IPS DF 6.9 (cell line): ENCODE data around the gene PHPT1.
A peak's percentile ranks its signal among the peaks of the same experiment; 100 is the strongest.
"Not testable (repeated sequence)": the region's sequence is repeated elsewhere in the genome, so short reads cannot be mapped to it uniquely, and the experiment has no call there.

Source experiments
- DNase-seq: peaks from one replicate; pipeline ENCODE4 v3.0.0-alpha.2; 2013; ENCODE audit warnings: low read depth, low spot score
- H3K27ac ChIP-seq: one replicate; pipeline ENCODE4 v1.5.1; 2013; ENCODE audit warnings: low read length, control low read depth
- H3K27me3 ChIP-seq: 2 replicates; pipeline ENCODE4 v1.6.1; 2013; ENCODE audit warnings: mild to moderate bottlenecking, low read length; ENCODE audit not compliant: control insufficient read depth, insufficient read depth
- H3K36me3 ChIP-seq: 2 replicates; pipeline ENCODE4 v1.6.1; 2013; ENCODE audit warnings: low read length; ENCODE audit not compliant: control insufficient read depth, insufficient read depth
- H3K4me1 ChIP-seq: 2 replicates; pipeline ENCODE4 v1.6.1; 2013; ENCODE audit warnings: low read length; ENCODE audit not compliant: control insufficient read depth, insufficient read depth
- H3K4me3 ChIP-seq: 2 replicates; pipeline ENCODE4 v1.5.1; 2013; ENCODE audit warnings: mild to moderate bottlenecking, low read length
- H3K9me3 ChIP-seq: 2 replicates; pipeline ENCODE4 v1.6.1; 2013; ENCODE audit warnings: low read length, inconsistent platforms; ENCODE audit not compliant: control insufficient read depth, insufficient read depth
- WGBS: extraction: QIAGEN DNeasy Blood & Tissue Kit; methylation state at CpG from one replicate; pipeline ENCODE4 v1.1.7; 2013; ENCODE audit warnings: mixed read lengths, missing lambda C conversion rate; ENCODE audit not compliant: insufficient read length, insufficient coverage; 5-methylcytosine and 5-hydroxymethylcytosine counted together

The PHPT1 gene

DNA sequence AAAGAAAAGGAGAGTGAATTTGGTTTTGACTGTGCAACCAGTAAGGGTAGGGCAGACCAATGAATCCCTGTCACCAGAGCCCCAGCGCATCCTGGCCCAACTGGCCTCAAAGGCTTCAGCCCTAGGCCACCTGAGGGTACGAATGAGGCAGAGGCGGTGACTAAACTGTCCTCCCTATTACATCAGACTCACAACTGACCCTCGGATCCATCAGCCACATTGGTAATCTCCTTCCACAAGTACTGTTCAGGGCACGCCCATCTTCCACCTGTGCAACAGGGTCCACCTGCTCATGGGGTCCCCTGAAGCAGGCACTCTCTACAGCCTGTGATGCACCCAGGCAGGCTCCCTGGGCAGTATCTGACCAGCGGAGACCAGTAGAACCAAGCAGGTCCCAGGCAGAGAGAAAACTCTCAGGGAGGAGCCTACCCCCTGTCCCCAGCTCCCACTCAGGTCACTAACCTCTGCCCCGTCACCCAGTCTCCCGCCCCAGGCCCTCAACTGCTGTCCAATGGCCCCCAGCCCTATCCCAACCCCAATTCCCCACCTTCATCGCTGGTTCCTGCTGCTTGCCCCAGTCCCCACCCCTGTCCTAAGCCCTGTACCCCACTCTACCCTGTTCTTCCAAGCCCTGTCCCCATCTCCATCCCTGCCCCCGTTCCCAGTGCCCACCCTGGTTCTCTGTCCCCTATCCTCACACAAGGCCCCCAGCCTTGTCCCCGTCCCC lies 16.0 kb downstream of the PHPT1 start:
- no peak for DNase-seq
- H3K4me3 ChIP-seq: peak overlapping the region; percentile 74; the same call in 1 of the 2 replicates
- H3K9me3 ChIP-seq: no peaks in the 10 kb centered on the region
- peaks cover 2% of the 10 kb centered on the region for H3K4me1 ChIP-seq
- no peak overlapping the region for H3K27ac ChIP-seq
- H3K27me3 ChIP-seq: no peaks in the 10 kb centered on the region
- peaks cover 31% of the 10 kb centered on the region for H3K36me3 ChIP-seq
- WGBS: no CpG with 5 or more reads among the region's 11 CpGs

DNA sequence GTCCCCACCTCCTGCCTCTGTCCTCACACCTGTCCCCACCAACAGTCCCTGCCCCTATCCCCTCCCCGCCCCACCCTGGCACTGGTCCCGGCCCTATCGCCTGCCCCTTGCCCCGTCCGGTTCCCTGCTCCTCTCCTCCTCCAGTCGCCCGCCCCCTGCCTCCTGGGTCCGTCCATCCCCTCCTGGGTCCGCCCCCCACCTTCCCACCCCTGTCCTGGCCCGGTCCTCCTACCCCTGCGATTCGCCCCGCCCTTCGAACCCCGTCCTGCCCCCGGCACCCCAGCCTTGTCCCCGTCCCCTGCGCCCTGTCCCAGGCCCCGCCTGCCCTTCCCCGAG lies 16.5 kb downstream of the PHPT1 start:
- H3K9me3 ChIP-seq: peaks cover 3% of the 10 kb centered on the region; the same call in 1 of the 2 replicates
- H3K27ac ChIP-seq: no peak overlapping the region
- peak overlapping the region; percentile 74 for H3K4me3 ChIP-seq
- peaks cover 2% of the 10 kb centered on the region for H3K4me1 ChIP-seq
- DNase-seq: no peak
- H3K36me3 ChIP-seq: peaks cover 31% of the 10 kb centered on the region
- no peaks in the 10 kb centered on the region for H3K27me3 ChIP-seq
- WGBS: no CpG with 5 or more reads among the region's 20 CpGs

DNA sequence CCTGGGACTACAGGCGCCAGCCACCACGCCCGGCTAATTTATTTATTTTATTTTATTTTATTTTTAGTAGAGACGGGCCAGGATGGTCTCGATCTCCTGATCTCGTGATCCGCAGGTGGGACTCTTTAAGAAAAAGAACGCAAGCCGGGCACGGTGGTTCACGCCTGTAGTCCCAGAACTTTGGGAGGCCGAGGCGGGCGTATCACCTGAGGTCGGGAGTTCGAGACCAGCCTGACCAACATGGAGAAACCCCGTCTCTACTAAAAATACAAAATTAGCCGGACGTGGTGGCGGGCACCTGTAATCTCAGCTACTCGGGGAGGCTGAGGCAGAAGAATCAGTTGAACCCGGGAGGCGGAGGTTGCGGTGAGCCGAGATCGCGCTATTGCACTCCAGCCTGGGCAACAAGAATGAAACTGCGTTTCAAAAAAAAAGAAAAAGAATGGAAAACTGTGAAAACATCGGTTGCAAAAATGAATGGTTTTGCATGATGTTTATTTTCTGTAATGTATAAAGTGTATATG lies 17.8 kb downstream of the PHPT1 start:
- Histone ChIP-seq H3K4me3 (peak overlapping the region; percentile 74; the same call in 1 of the 2 replicates), H3K36me3 (peaks cover 20% of the 10 kb centered on the region)
- not testable (repeated sequence) for DNase-seq, H3K9me3 ChIP-seq, H3K27me3 ChIP-seq, H3K27ac ChIP-seq, H3K4me1 ChIP-seq
- WGBS: no CpG with 5 or more reads among the region's 29 CpGs

DNA sequence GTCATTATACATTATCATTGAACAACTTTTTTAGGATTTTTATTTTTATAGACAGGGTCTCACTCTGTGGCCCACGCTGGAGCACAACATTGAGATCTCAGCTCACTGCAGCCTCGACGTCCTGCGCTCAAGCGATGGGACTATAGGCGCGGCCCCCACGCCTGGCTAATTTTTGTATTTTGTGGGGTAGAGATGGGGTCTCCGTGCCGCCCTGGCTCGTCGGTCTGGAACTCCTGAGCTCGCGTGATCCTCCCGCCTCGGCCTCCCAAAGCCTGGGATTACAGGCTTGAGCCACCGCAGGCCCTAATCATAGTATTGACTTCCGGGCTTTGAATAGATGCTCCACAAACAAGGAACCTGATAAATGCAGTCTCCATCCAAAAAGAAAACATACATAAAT lies 18.3 kb downstream of the PHPT1 start:
- WGBS: no CpG with 5 or more reads among the region's 18 CpGs

DNA sequence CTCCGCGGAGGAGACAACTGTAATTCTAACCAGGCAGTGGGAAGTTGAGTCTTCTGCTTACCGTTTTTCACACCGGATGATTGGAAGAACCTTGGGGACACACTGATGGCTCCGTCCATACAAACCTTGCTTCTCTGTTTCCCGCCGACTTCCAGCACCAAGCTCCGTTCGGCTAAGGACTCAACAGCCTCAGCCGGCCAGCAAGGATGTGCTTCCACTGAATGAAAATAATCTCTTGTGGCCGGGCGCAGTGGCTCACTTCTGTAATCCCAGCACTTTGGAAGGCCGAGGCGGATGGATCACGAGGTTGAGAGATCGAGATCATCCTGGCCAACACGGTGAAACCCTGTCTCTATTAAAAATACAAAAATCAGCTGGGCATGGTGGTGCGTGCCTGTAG lies 18.7 kb downstream of the PHPT1 start:
- H3K27me3 ChIP-seq: no peaks in the 10 kb centered on the region
- no peak overlapping the region for H3K27ac ChIP-seq
- H3K36me3 ChIP-seq: peaks cover 10% of the 10 kb centered on the region
- H3K4me1 ChIP-seq: peaks cover 2% of the 10 kb centered on the region
- H3K9me3 ChIP-seq: peaks cover 3% of the 10 kb centered on the region
- H3K4me3 ChIP-seq: no peak overlapping the region
- no CpG with 5 or more reads among the region's 18 CpGs for WGBS
- no peak for DNase-seq

More for the DNA sequence above, 18.3 kb downstream of the PHPT1 start:
- no peak overlapping the region for H3K4me3 ChIP-seq
- H3K27ac ChIP-seq: no peak overlapping the region
- peaks cover 3% of the 10 kb centered on the region for H3K9me3 ChIP-seq
- no peaks in the 10 kb centered on the region for H3K27me3 ChIP-seq
- H3K4me1 ChIP-seq: peaks cover 2% of the 10 kb centered on the region
- DNase-seq: no peak
- peaks cover 15% of the 10 kb centered on the region for H3K36me3 ChIP-seq

DNA sequence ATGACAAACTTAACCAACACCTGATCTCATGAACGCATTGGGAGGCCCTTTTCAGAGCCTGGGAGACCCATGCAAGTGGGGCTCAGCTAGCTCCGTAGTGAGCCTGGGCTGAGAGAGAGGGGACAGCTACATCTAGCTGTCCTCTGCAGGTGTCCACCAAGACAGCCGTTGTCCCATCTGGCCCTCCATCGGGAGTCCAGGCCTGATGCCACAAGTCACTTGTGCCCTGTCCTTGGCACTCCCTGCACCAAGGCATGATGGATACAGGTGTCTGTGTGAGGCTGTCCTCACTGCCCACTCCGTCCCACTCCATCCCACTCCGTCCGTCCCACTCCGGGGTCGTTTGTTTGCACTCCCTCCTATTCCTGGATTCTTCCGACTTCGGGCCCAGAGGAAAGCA lies 19.4 kb downstream of the PHPT1 start:
- H3K27ac ChIP-seq: no peak overlapping the region
- H3K4me1 ChIP-seq: peaks cover 2% of the 10 kb centered on the region
- peaks cover 3% of the 10 kb centered on the region for H3K9me3 ChIP-seq
- H3K27me3 ChIP-seq: no peaks in the 10 kb centered on the region
- H3K4me3 ChIP-seq: no peak overlapping the region
- H3K36me3 ChIP-seq: peaks cover 3% of the 10 kb centered on the region
- no CpG with 5 or more reads among the region's 11 CpGs for WGBS
- DNase-seq: no peak

DNA sequence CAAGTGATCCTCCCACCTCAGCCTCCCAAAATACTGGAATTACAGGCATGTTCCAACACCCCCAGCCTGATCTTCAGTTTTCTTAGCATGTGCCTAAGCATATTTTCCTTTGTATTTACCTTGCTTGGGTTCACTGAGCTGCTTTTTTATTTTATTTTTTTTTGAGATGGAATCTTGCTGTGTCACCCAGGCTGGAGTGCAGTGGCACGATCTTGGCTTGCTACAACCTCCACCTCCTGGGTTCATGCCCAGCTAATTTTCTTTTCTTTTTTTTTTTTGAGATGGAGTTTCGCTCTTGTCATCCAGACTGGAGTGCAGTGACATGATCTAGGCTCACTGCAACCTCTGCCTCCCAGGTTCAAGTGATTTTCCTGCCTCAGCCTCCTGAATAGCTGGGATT lies 20.4 kb downstream of the PHPT1 start:
- not testable (repeated sequence) for H3K27ac ChIP-seq, H3K4me3 ChIP-seq, H3K9me3 ChIP-seq, H3K27me3 ChIP-seq, H3K36me3 ChIP-seq, H3K4me1 ChIP-seq, DNase-seq
- no CpG with 5 or more reads among the region's 2 CpGs for WGBS

DNA sequence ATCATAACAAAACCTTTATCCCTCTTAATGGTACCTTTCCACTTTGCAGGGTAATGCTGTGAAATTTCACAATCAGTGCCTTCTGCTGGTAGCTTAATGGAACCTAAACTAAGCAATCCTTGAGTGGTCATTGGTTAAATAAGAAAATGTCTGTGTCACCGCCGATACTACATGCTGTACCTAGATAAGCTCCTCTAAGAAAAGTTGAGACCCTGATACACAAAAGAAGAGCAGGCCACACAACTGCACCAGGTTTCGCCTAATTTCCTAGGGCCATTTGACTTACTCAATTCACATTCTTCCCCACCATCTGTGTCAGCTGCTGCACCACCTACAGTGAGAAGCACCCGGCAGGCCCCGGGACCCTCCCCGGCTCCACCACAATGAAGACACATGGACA lies 25.9 kb downstream of the PHPT1 start:
- Histone ChIP-seq H3K36me3 (no peaks in the 10 kb centered on the region), H3K4me1 (no peaks in the 10 kb centered on the region; the same call in 1 of the 2 replicates), H3K4me3 (no peak overlapping the region), H3K9me3 (peaks cover 3% of the 10 kb centered on the region), H3K27me3 (no peaks in the 10 kb centered on the region), H3K27ac (no peak overlapping the region)
- no CpG with 5 or more reads among the region's 6 CpGs for WGBS
- no peak for DNase-seq

DNA sequence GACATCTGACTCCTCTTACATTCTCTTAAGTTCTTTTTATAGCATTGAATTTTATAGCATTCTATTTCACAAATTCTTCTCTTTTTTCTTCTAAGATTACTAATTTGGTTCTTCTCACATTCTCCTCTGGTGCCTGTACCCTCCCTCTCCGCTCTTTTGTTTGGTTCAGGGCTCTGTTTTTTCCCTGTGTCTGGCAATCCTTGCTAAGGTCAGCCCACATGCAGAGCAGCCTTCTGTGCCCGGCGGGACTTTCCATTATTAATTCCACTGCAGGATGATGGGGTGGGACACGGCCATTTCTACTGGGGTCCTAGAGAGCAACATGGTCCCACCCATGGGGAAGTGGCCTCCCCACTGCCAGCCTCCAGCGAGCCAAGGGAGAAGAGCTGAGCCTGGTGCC lies 27.3 kb downstream of the PHPT1 start:
- no peak overlapping the region for H3K27ac ChIP-seq
- no peak overlapping the region for H3K4me3 ChIP-seq
- no peaks in the 10 kb centered on the region; the same call in 1 of the 2 replicates for H3K9me3 ChIP-seq
- no peaks in the 10 kb centered on the region for H3K36me3 ChIP-seq
- DNase-seq: no peak
- H3K4me1 ChIP-seq: no peaks in the 10 kb centered on the region; the same call in 1 of the 2 replicates
- H3K27me3 ChIP-seq: no peaks in the 10 kb centered on the region
- WGBS: no CpG with 5 or more reads among the region's 5 CpGs

DNA sequence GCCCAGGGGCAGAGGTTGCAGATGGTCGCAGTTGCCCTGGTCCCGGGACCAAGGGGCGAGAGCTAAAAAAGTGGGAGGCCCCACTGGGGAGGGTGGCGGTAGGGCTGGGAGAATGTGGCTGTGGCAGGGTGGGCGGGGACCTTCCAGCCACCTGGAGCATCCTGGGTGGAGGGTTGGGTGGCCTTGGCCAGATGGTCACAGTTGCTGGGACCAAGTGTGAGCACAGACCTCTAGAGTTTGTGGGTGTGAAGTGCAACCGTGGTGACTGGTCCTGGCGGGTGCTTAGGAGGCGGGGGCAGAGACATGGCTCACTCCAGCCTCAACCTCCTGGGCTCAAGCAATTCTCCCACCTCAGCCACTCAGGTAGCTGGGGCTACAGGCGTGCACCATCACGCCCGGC lies 31.4 kb downstream of the PHPT1 start:
- no CpG with 5 or more reads among the region's 11 CpGs for WGBS
- no peak overlapping the region for H3K4me3 ChIP-seq
- H3K4me1 ChIP-seq: peaks cover 2% of the 10 kb centered on the region; the same call in 1 of the 2 replicates
- H3K27me3 ChIP-seq: no peaks in the 10 kb centered on the region
- H3K27ac ChIP-seq: no peak overlapping the region
- no peaks in the 10 kb centered on the region; the same call in 1 of the 2 replicates for H3K9me3 ChIP-seq
- no peaks in the 10 kb centered on the region for H3K36me3 ChIP-seq
- DNase-seq: no peak

DNA sequence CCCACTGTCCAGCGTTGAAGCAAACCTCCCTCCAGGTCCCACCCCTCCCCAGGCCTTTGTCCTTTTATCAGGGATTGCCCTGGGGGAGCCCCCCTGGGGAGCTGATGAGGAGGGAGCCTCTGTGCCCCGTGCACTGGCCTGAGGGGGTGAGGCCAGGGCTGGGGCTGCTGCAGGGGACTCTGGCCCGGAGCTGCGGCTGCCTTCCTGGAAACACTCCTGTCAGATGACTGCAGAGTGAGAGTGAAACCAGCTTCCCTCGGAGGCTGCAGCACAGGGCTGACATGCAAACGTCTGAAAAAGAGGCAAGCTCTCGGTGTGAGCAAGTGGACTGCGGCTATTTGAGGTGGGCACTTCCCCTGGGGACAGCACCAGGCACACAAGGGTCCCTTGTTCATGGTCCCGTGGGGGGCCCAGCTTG lies 32.5 kb downstream of the PHPT1 start:
- Histone ChIP-seq H3K27me3 (no peaks in the 10 kb centered on the region), H3K4me3 (no peak overlapping the region), H3K4me1 (peaks cover 2% of the 10 kb centered on the region; the same call in 1 of the 2 replicates), H3K36me3 (no peaks in the 10 kb centered on the region), H3K9me3 (no peaks in the 10 kb centered on the region; the same call in 1 of the 2 replicates), H3K27ac (no peak overlapping the region)
- no CpG with 5 or more reads among the region's 9 CpGs for WGBS
- DNase-seq: no peak
